ENCODE results near the gene AGFG2.

Gene AGFG2

GRCh38 chr7:100572949-100573675 lies 34.1 kb downstream of the AGFG2 start:
- Histone ChIP-seq H3K9me3 (ENCODE audit: severe bottlenecking) (no peaks in the 10 kb centered on the region), H3K27ac (no peak overlapping the region), H3K27me3 (ENCODE audit: insufficient read depth, low read depth, severe bottlenecking) (no peaks in the 10 kb centered on the region), H3K36me3 (peaks cover 31% of the 10 kb centered on the region), H3K4me3 (ENCODE audit: low read depth, low read length) (no peak overlapping the region)
- DNase-seq: no peak
- TF ChIP-seq CTCF (IDR thresholded peaks at IDR 0.05; ENCODE audit: low read depth, low read length): no peak

GRCh38 chr7:100573691-100574361 lies 34.8 kb downstream of the AGFG2 start, which contains the start of gene SAP25:
Gene SAP25 (minus strand): TSS chr7:100573900. CDS start chr7:100573742, 158 bp downstream.
- H3K36me3 ChIP-seq: peaks cover 36% of the 10 kb centered on the region

GRCh38 chr7:100574362-100575205 lies 35.6 kb downstream of the AGFG2 start:
- no peaks in the 10 kb centered on the region for H3K27me3 ChIP-seq (ENCODE audit: insufficient read depth, low read depth, severe bottlenecking)
- DNase-seq: no peak
- H3K27ac ChIP-seq: no peak overlapping the region
- peaks cover 40% of the 10 kb centered on the region for H3K36me3 ChIP-seq
- no peaks in the 10 kb centered on the region for H3K9me3 ChIP-seq (ENCODE audit: severe bottlenecking)
- H3K4me3 ChIP-seq (ENCODE audit: low read depth, low read length): no peak overlapping the region
- TF ChIP-seq CTCF (IDR thresholded peaks at IDR 0.05; ENCODE audit: low read depth, low read length): no peak

More at GRCh38 chr7:100573691-100574361, 34.8 kb downstream of the AGFG2 start, which contains the start of gene SAP25:
- DNase-seq: no peak
- no peak within 1 kb of the TSS for H3K27ac ChIP-seq
- no peak for TF ChIP-seq CTCF (IDR thresholded peaks at IDR 0.05; ENCODE audit: low read depth, low read length)
- H3K9me3 ChIP-seq (ENCODE audit: severe bottlenecking): no peaks in the 10 kb centered on the region
- no peak within 1 kb of the TSS for H3K4me3 ChIP-seq (ENCODE audit: low read depth, low read length)
- H3K27me3 ChIP-seq (ENCODE audit: insufficient read depth, low read depth, severe bottlenecking): no peaks in the 10 kb centered on the region

GRCh38 chr7:100575206-100575631 lies 36.2 kb downstream of the AGFG2 start:
- H3K4me3 ChIP-seq (ENCODE audit: low read depth, low read length): no peak overlapping the region
- no peak for DNase-seq
- H3K36me3 ChIP-seq: peaks cover 46% of the 10 kb centered on the region
- no peak overlapping the region for H3K27ac ChIP-seq
- TF ChIP-seq CTCF (IDR thresholded peaks at IDR 0.05; ENCODE audit: low read depth, low read length): no peak
- H3K9me3 ChIP-seq (ENCODE audit: severe bottlenecking): no peaks in the 10 kb centered on the region
- no peaks in the 10 kb centered on the region for H3K27me3 ChIP-seq (ENCODE audit: insufficient read depth, low read depth, severe bottlenecking)

GRCh38 chr7:100575746-100576383 lies 36.9 kb downstream of the AGFG2 start:
- no peak for TF ChIP-seq CTCF (IDR thresholded peaks at IDR 0.05; ENCODE audit: low read depth, low read length)
- Histone ChIP-seq H3K36me3 (peaks cover 53% of the 10 kb centered on the region), H3K27ac (no peak overlapping the region), H3K27me3 (ENCODE audit: insufficient read depth, low read depth, severe bottlenecking) (no peaks in the 10 kb centered on the region), H3K4me3 (ENCODE audit: low read depth, low read length) (no peak overlapping the region), H3K9me3 (ENCODE audit: severe bottlenecking) (no peaks in the 10 kb centered on the region)
- no peak for DNase-seq
